GM20431 (cell line): ENCODE data around the gene CATSPER3.

Experiments used
- in situ Hi-C: fragments of 300-500 bp; cut with MseI, MboI; formaldehyde crosslinking; loops from one replicate; pipeline ENCODE4 v1.15.0; 2020; ENCODE audit warnings: low sequenced_read_pairs; ENCODE audit not compliant: unreplicated experiment

CATSPER3 gene

GRCh38 chr5:135056316-135057030 is 88.8 kb downstream of the CATSPER3 start:
- in situ Hi-C loops: no loop called here

- in situ Hi-C loops: no loop called here
Measured at GRCh38 chr5:135057233-135057632, 89.5 kb downstream of the CATSPER3 start.

GRCh38 chr5:135058331-135058732 is 90.6 kb downstream of the CATSPER3 start:
- in situ Hi-C loops: no loop called here

GRCh38 chr5:135059000-135059923 is 91.6 kb downstream of the CATSPER3 start:
- in situ Hi-C loops: no loop called here

- in situ Hi-C loops: no loop called here
Measured at GRCh38 chr5:135060021-135060420, 92.3 kb downstream of the CATSPER3 start.

- in situ Hi-C loops: no loop called here
Measured at GRCh38 chr5:135061001-135061400, 93.3 kb downstream of the CATSPER3 start.
